Lower leg skin (tissue), 4 donors: Measurements from ENCODE around the gene PIK3AP1. TPM values are rescaled to one million over a fixed set of nuclear protein-coding genes. Genes with fewer than 3 reads are reported as not detected.
A peak's percentile ranks its signal among the peaks of the same experiment; 100 is the strongest.

ENCODE experiments used
- DNase-seq, 2 donors: peaks; one replicate each; pipeline ENCODE4 v3.0.0-alpha.2; 2019; ENCODE audit warnings: low spot score in 2 of 2
- H3K4me3 ChIP-seq: fragments of 200-600 bp; sonication (generic); 2 replicates; pipeline ENCODE4 v1.5.1; 2017; ENCODE audit warnings: mild to moderate bottlenecking, low read depth; ENCODE audit not compliant: poor library complexity, severe bottlenecking
- CTCF ChIP-seq, 3 donors: fragments of 450-650 bp; IDR thresholded peaks; one replicate each; pipeline ENCODE4 v1.5.1; 2016; ENCODE audit warnings: antibody characterized with exemption in 3 of 3, mild to moderate bottlenecking in 3 of 3, moderate library complexity in 2 of 3
- POLR2A ChIP-seq, 2 donors: fragments of 450-650 bp; IDR thresholded peaks; one replicate each; pipeline ENCODE4 v1.6.1; 2016 to 2017; ENCODE audit warnings: antibody characterized with exemption in 2 of 2, mild to moderate bottlenecking in 1 of 2, moderate library complexity in 1 of 2
- WGBS, 2 donors: methylation state at CpG; one replicate each; pipeline ENCODE4 v1.1.5; 2018; 5-methylcytosine and 5-hydroxymethylcytosine counted together
- intact Hi-C: fragments of 100-400 bp; cut with DNase I; formaldehyde crosslinking; loops from one replicate; pipeline ENCODE4 v1.15.0; 2023; ENCODE audit warnings: low total_unique reads
- total RNA-seq, 4 donors: library from RNA; depleted of rRNA; stranded (reverse); fragments of >200 nt; gene quantifications; one replicate each; pipeline ENCODE4 v1.1.0, GENCODE V29; 2016

Gene PIK3AP1
- total RNA-seq, 4 donors from 2014 or later: 2.2 to 5.4 (median 3.5) TPM

GRCh38 chr10:96676272-96677112, 43.8 kb downstream of the PIK3AP1 start:
- 89 to 92% methylated on average over 10 of the region's 10 CpGs for WGBS, 2 donors
- no peak for DNase-seq
- TF ChIP-seq CTCF (IDR thresholded peaks at IDR 0.05) (no peak), POLR2A (IDR thresholded peaks at IDR 0.05) (no peak)
- no peak overlapping the region for H3K4me3 ChIP-seq
- intact Hi-C loops: no loop called here

DNA sequence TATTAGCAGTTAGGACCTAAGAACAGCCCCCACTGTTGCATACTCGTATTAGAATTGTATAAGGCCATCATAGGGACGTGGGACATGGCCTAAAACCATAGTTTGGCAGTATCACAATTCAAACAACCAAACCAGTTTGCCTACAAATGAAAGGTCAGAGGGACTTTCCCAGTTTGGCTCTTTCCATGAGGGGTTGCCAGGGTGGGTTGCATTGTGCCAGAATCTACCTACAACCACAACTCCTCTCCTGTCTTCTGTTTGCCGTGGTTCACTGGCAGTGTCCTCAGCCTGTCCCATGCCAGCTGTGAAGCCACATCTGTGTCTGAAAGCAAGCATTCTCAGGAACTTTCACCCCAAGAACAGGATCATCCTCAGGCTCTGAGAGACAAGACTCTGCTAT, 44.5 kb downstream of the PIK3AP1 start:
- intact Hi-C loops: no loop called here
- H3K4me3 ChIP-seq: no peak overlapping the region
- TF ChIP-seq CTCF (IDR thresholded peaks at IDR 0.05) (no peak), POLR2A (IDR thresholded peaks at IDR 0.05) (no peak)
- 80 to 86% methylated on average over 3 of the region's 3 CpGs for WGBS, 2 donors
- no peak for DNase-seq

- DNase-seq: peak in 1 of 2 donors; percentile 35
- 55 to 57% methylated on average over 11 of the region's 11 CpGs for WGBS, 2 donors
- no peak overlapping the region for H3K4me3 ChIP-seq
- intact Hi-C loops: no loop called here
- no peak for TF ChIP-seq CTCF (IDR thresholded peaks at IDR 0.05)
- no peak for TF ChIP-seq POLR2A (IDR thresholded peaks at IDR 0.05)
Observed at GRCh38 chr10:96673318-96674099, 46.8 kb downstream of the PIK3AP1 start.

DNA sequence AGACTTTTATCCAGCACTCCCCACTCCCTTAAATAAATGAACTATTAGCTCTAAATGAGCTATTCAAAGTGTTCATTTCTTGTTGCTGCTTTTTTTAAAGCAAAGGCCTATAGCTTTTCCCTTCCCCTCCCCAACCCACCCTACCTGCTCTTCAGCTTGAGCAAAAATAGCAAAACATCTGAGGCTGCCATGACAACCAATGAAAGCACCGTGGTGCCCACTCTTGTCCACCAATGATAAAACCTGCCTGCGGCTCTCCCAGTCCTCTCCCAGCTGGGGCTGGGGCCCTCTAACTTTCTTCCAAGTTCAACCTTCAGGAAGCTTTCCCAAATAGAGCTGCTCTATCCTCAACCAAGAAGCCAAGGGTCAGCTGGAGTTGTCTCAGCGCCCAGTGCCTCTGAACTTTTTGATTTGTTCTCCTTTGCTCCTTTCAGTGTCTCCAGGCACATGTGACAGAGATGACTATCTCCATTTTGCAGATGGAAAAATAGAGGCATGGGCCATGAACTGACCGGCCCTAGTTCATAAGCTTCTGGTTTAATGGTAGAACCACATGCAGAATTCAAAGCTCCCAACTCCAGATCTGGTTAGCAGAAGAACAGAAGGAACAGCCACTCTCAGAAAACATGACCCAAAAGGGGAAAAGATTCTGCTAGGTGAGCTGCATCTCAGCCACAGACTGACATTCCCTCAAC, 47.7 kb downstream of the PIK3AP1 start:
- no peak overlapping the region for H3K4me3 ChIP-seq

More for the DNA sequence above, 47.7 kb downstream of the PIK3AP1 start:
- intact Hi-C loops: no loop called here
- TF ChIP-seq POLR2A (IDR thresholded peaks at IDR 0.05) (no peak), CTCF (IDR thresholded peaks at IDR 0.05) (no peak)
- 81 to 83% methylated on average over 4 of the region's 4 CpGs for WGBS, 2 donors
- no peak for DNase-seq
